Vagina (tissue), 2 donors: ENCODE data around the gene PROK2.

Experiments
- CTCF ChIP-seq, 3 experiments: fragments of 450-650 bp in 2 of 3; fragments of 200-600 bp in 1 of 3; sonication (generic) in 1 of 3; IDR thresholded peaks; one replicate each; pipeline ENCODE4 v1.5.1; 2017 to 2019; ENCODE audit warnings: antibody characterized with exemption in 3 of 3, mild to moderate bottlenecking in 2 of 3, moderate library complexity in 2 of 3
- POLR2A ChIP-seq, 2 donors: fragments of 450-650 bp; IDR thresholded peaks; one replicate each; pipeline ENCODE4 v1.6.1; 2017; ENCODE audit warnings: antibody characterized with exemption in 2 of 2, mild to moderate bottlenecking in 2 of 2, moderate library complexity in 2 of 2
- POLR2AphosphoS5 ChIP-seq, 2 donors: sonication (generic); formaldehyde crosslinking; IDR thresholded peaks; one replicate each; pipeline ENCODE4 v1.9.0; 2017; ENCODE audit warnings: antibody characterized with exemption in 2 of 2, mild to moderate bottlenecking in 2 of 2, low read depth in 1 of 2; ENCODE audit not compliant: insufficient read depth in 1 of 2

GRCh38 chr3:71724171-71724453 is 60.8 kb downstream of the PROK2 start:
- TF ChIP-seq CTCF (IDR thresholded peaks at IDR 0.05): no peak
- TF ChIP-seq POLR2A (IDR thresholded peaks at IDR 0.05): no peak
- no peak for TF ChIP-seq POLR2AphosphoS5 (IDR thresholded peaks at IDR 0.05; ENCODE audit: insufficient read depth in 1 of 2, low read depth in 1 of 2)
